GM12874 (cell line): ENCODE results near the gene LSAMP.

Experiments used
- TF ChIP-seq, protein P1 (sequence below): IDR thresholded peaks from 2 replicates; pipeline ENCODE4 v1.5.1; 2011; ENCODE audit warnings: low read depth, mild to moderate bottlenecking, control low read depth, low read length, moderate library complexity; ENCODE audit not compliant: insufficient read depth

Gene LSAMP

DNA sequence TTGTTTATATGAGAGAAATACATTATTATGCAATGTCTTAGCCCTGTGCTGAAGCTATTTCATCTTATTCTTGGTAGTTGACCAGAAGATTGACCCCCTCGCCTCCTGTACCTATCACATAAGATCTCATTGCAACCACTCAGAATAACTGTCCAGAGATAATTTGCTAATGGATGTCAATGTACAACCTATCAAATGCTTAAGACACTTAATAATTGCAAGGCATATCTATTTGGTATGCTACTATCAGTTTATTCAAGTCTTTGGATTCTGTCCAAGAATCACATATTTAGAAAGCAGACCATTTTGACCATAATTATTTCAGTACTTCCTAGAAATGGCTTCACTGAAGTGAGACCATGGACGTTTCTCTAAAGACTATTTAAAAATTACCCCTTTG lies 580.4 kb downstream of the LSAMP start:
- TF ChIP-seq, protein P1, sequence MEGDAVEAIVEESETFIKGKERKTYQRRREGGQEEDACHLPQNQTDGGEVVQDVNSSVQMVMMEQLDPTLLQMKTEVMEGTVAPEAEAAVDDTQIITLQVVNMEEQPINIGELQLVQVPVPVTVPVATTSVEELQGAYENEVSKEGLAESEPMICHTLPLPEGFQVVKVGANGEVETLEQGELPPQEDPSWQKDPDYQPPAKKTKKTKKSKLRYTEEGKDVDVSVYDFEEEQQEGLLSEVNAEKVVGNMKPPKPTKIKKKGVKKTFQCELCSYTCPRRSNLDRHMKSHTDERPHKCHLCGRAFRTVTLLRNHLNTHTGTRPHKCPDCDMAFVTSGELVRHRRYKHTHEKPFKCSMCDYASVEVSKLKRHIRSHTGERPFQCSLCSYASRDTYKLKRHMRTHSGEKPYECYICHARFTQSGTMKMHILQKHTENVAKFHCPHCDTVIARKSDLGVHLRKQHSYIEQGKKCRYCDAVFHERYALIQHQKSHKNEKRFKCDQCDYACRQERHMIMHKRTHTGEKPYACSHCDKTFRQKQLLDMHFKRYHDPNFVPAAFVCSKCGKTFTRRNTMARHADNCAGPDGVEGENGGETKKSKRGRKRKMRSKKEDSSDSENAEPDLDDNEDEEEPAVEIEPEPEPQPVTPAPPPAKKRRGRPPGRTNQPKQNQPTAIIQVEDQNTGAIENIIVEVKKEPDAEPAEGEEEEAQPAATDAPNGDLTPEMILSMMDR, result no peak

GRCh38 chr3:115862849-115863248 lies 582.4 kb downstream of the LSAMP start:
- TF ChIP-seq, protein P1, result no peak

GRCh38 chr3:115862099-115862498 lies 583.2 kb downstream of the LSAMP start:
- TF ChIP-seq, protein P1, result no peak

DNA sequence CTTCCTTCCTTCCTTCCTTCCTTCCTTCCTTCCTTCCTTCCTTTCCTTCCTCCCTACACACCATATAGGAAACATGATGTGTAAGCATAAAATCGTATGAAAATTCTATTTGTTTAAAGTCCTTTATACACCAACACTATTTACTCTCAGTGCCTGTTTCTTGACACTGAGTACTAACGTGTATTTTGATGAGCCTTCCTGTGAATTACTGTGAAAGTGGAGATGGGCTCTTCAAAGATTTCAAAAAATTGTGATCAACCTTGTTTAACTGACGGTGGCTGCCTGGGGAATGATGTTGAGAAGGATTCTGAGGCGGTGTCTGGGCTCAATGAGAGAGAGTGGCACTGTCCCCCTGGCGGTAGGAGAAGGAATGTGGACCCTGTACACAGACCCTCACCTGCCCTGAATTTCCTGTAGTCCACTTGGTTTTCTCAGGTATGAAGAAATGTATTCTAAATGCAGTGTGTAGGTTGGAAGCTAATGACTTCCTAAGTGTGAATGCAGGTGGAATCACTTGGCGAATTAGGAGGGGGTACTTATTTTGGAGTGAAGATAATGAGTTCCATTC lies 584.0 kb downstream of the LSAMP start:
- TF ChIP-seq, protein P1, result no peak

DNA sequence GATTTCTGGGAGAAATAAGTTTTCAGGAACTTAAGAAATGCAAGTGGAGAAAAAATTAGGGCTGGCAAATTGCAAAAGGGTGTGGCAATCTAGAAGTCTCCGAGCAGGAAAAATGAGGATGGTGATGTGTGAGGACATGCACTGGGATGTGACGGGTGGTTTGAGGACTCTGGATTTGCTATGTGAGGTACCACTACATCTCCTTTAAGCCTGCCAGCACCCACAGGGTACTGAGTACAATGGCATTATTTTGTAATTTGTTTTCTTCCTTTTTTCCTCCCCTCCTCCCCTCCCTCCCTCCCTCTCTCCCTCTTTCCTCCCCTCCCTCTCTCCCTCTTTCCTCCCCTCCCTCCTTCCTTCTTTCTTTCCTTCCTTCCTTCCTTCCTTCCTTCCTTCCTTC lies 584.5 kb downstream of the LSAMP start:
- TF ChIP-seq, protein P1, result no peak

GRCh38 chr3:115859002-115859807 lies 586.1 kb downstream of the LSAMP start:
- TF ChIP-seq, protein P1, result no peak

GRCh38 chr3:115857518-115858136 lies 587.7 kb downstream of the LSAMP start:
- TF ChIP-seq, protein P1, result no peak
